GM12878 (cell line): ENCODE measurements around the gene PSMD1. TPM values are rescaled to one million over a fixed set of nuclear protein-coding genes. Genes with fewer than 3 reads are reported as not detected.

Experiments used
- ATAC-seq: fragments of 200-7000 bp; cut with Tn5 transposase; 3 replicates; pipeline ENCODE4 v1.9.1; 2020; ENCODE audit warnings: mild to moderate bottlenecking, moderate library complexity
- BruUV-seq: library from RNA; stranded (reverse); fragments of 400-500 nt; replicated peaks from 2 replicates; lab custom pipeline; 2021; lab: Mats Ljungman, UMichigan
- CTCF ChIA-PET: fragments of 300-600 bp; sonication (Branson Sonifier 250); formaldehyde crosslinking; extraction: SDS; loops from one replicate; lab custom pipeline; 2021; ENCODE audit warnings: inconsistent platforms; lab: Yijun Ruan, JAX
- POLR2A ChIA-PET: fragments of 350-600 bp; formaldehyde crosslinking; extraction: SDS; loops from one replicate; lab custom pipeline; 2021; ENCODE audit warnings: inconsistent platforms; lab: Charles Lee
- RAD21 ChIA-PET: fragments of 300-600 bp; sonication (Branson Sonifier 250); formaldehyde crosslinking; loops from one replicate; lab custom pipeline; 2023; ENCODE audit warnings: antibody characterized with exemption; ENCODE audit not compliant: unreplicated experiment; lab: Charles Lee
- SMC1A ChIA-PET: fragments of 300-600 bp; sonication (Branson Sonifier 250); formaldehyde crosslinking; loops from one replicate; lab custom pipeline; 2023; ENCODE audit not compliant: unreplicated experiment, uncharacterized antibody; lab: Charles Lee
- DNase-seq: peaks from one replicate; pipeline ENCODE4 v3.0.0-alpha.2; 2011; ENCODE audit warnings: low read depth, low spot score
- FAIRE-seq: peaks from 3 replicates; lab custom pipeline; 2011; peaks lifted over from hg19 to GRCh38; lab: Jason Lieb, UNC
- H2AFZ ChIP-seq: 2 replicates; pipeline ENCODE4 v1.6.0; 2011; ENCODE audit warnings: low read depth, low read length, control low read depth; ENCODE audit not compliant: control insufficient read depth
- H3K27ac ChIP-seq: 2 replicates; pipeline ENCODE4 v1.5.1; 2011; ENCODE audit warnings: control low read depth; ENCODE audit not compliant: control insufficient read depth, insufficient read depth
- H3K27me3 ChIP-seq, 2 experiments: replicated peaks in 1 of 2; 2 replicates each; pipeline versions ENCODE4 v1.6.0 to v1.6.1; 2011; ENCODE audit warnings: low read length in 1 of 2; ENCODE audit not compliant: control insufficient read depth in 2 of 2, insufficient read depth in 2 of 2
- H3K36me3 ChIP-seq, 2 experiments: 2 replicates each; pipeline ENCODE4 v1.5.1; 2011; ENCODE audit warnings: low read length in 1 of 2; ENCODE audit not compliant: control insufficient read depth in 2 of 2, insufficient read depth in 2 of 2
- H3K4me1 ChIP-seq: 2 replicates; pipeline ENCODE4 v1.6.1; 2011; ENCODE audit warnings: mild to moderate bottlenecking, low read length, moderate library complexity, mixed read lengths; ENCODE audit not compliant: control insufficient read depth, insufficient read depth
- H3K4me2 ChIP-seq: 2 replicates; pipeline ENCODE4 v1.6.0; 2011; ENCODE audit warnings: control low read depth; ENCODE audit not compliant: control insufficient read depth, insufficient read depth
- H3K4me3 ChIP-seq: fragments of 200-600 bp; sonication (generic); 2 replicates; pipeline ENCODE4 v1.5.1; 2016
- H3K79me2 ChIP-seq: 2 replicates; pipeline ENCODE4 v1.6.0; 2011; ENCODE audit warnings: low read length; ENCODE audit not compliant: control insufficient read depth, insufficient read depth
- H3K9ac ChIP-seq: 2 replicates; pipeline ENCODE4 v1.8.0; 2011; ENCODE audit warnings: low read length, control low read depth, mixed read lengths; ENCODE audit not compliant: control insufficient read depth, insufficient read depth
- H3K9me3 ChIP-seq: replicated peaks from 3 replicates; pipeline ENCODE4 v1.5.1; 2011; ENCODE audit warnings: mild to moderate bottlenecking, low read length; ENCODE audit not compliant: control insufficient read depth, insufficient read depth
- H4K20me1 ChIP-seq: 2 replicates; pipeline ENCODE4 v1.6.0; 2011; ENCODE audit not compliant: control insufficient read depth, insufficient read depth
- CHD4 ChIP-seq: fragments of 200-600 bp; sonication (generic); IDR thresholded peaks from 2 replicates; pipeline ENCODE4 v1.6.1; 2016; ENCODE audit warnings: mild to moderate bottlenecking
- HDAC6 ChIP-seq: fragments of 200-600 bp; sonication (generic); IDR thresholded peaks from one replicate; pipeline ENCODE4 v1.8.0; 2017; ENCODE audit warnings: antibody characterized with exemption; ENCODE audit not compliant: unreplicated experiment
- IKZF1 ChIP-seq: fragments of 450-650 bp; conservative IDR thresholded peaks from 2 replicates; pipeline ENCODE4 v1.6.1; 2017; ENCODE audit warnings: antibody characterized with exemption, mild to moderate bottlenecking
- RB1 ChIP-seq: fragments of 450-650 bp; formaldehyde crosslinking; IDR thresholded peaks from 2 replicates; pipeline ENCODE4 v1.6.1; 2017; ENCODE audit warnings: mild to moderate bottlenecking, borderline replicate concordance
- SMAD5 ChIP-seq: IDR thresholded peaks from 2 replicates; pipeline ENCODE4 v1.6.1; 2016; ENCODE audit warnings: antibody characterized with exemption, low read depth
- SREBF2 ChIP-seq: IDR thresholded peaks from 2 replicates; pipeline ENCODE4 v1.6.1; 2012; ENCODE audit warnings: mild to moderate bottlenecking, low read length
- STAT3 ChIP-seq: IDR thresholded peaks from 2 replicates; pipeline ENCODE4 v1.6.1; 2011; ENCODE audit warnings: low read depth, low read length, improper control_type of control experiment
- WGBS: methylation state at CpG from one replicate; pipeline ENCODE4 v1.1.6; 2016; ENCODE audit warnings: low lambda C conversion rate; ENCODE audit not compliant: insufficient replicate concordance, insufficient coverage; ENCODE audit errors: missing lambda C conversion rate; 5-methylcytosine and 5-hydroxymethylcytosine counted together
- in situ Hi-C: fragments of 300-500 bp; cut with MboI; formaldehyde crosslinking; loops from 9 replicates; pipeline ENCODE4 v1.14.3; 2018; ENCODE audit warnings: mixed read lengths
- intact Hi-C: fragments of 100-400 bp; cut with micrococcal nuclease; formaldehyde crosslinking; loops from one replicate; pipeline ENCODE4 v1.14.2; 2022; ENCODE audit not compliant: unreplicated experiment
- polyA plus RNA-seq, 11 experiments: library from polyadenylated mRNA; depleted of rRNA in 4 of 11; unstranded in 6 of 11; stranded (reverse) in 5 of 11; fragments of >200 nt; fragmentation: Nextera tagmentation in 4 of 11; fragmentation: Illumina TruSeq in 1 of 11; extraction: Ambion mirVana in 4 of 11; extraction: Trizol in 1 of 11; gene quantifications; 1 replicate in 1 of 11; 2 replicates in 10 of 11; pipeline versions ENCODE4 v1.2.1 to v1.2.3, GENCODE V29; 2011 to 2016; ENCODE audit warnings: inconsistent platforms in 2 of 11, missing spikeins in 2 of 11, low read depth in 1 of 11
- total RNA-seq, 4 experiments: library from RNA; depleted of rRNA in 3 of 4; stranded (reverse); fragments of >200 nt in 3 of 4; fragmentation: Illumina TruSeq in 1 of 4; extraction: Trizol in 1 of 4; gene quantifications; 2 replicates each; pipeline versions ENCODE4 v1.2.1 to v1.2.3, GENCODE V29; 2013 to 2021
- TF ChIP-seq, protein P1 (sequence below): fragments of 450-650 bp; IDR thresholded peaks from 2 replicates; pipeline ENCODE4 v1.6.1; 2017; ENCODE audit warnings: low read depth, mild to moderate bottlenecking, moderate library complexity
- TF ChIP-seq, protein P2 (sequence below): fragments of 450-650 bp; IDR thresholded peaks from 2 replicates; pipeline ENCODE4 v1.6.1; 2017; ENCODE audit warnings: mild to moderate bottlenecking, moderate library complexity

The PSMD1 gene
- total and polyA plus RNA-seq, 10 of the 15 experiments (the other 5 are each of a cell fraction or from before 2014, with no cell fraction given): 87.4 to 220 (median 139) TPM

DNA sequence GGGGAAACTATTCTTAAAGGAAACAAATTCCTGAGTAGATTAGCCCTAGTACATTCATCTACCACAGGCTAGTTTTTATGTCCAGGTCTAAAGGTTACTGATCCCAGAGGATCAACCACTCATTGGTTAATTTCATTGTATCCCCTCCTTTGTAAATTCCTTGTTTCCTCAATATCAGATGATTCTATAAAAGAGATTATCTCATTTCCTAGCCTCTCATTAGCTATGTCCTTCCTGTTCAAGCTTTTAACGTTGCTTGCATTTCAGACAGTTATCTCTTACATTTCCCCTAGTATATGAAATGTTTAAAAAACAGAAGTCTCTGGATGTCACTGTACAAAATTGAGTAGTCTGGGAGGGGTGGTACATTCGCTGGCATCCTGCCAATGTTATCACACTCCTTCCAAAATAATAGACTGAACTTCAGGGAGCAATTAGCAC, 117.6 kb downstream of the PSMD1 start:
- H4K20me1 ChIP-seq: no peaks in the 10 kb centered on the region
- TF ChIP-seq, protein P1, sequence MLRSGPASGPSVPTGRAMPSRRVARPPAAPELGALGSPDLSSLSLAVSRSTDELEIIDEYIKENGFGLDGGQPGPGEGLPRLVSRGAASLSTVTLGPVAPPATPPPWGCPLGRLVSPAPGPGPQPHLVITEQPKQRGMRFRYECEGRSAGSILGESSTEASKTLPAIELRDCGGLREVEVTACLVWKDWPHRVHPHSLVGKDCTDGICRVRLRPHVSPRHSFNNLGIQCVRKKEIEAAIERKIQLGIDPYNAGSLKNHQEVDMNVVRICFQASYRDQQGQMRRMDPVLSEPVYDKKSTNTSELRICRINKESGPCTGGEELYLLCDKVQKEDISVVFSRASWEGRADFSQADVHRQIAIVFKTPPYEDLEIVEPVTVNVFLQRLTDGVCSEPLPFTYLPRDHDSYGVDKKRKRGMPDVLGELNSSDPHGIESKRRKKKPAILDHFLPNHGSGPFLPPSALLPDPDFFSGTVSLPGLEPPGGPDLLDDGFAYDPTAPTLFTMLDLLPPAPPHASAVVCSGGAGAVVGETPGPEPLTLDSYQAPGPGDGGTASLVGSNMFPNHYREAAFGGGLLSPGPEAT: no peak
- TF ChIP-seq SMAD5 (no peak), IKZF1 (no peak), STAT3 (no peak), SREBF2 (no peak), RB1 (no peak), HDAC6 (no peak), CHD4 (no peak)
- TF ChIP-seq, protein P2, sequence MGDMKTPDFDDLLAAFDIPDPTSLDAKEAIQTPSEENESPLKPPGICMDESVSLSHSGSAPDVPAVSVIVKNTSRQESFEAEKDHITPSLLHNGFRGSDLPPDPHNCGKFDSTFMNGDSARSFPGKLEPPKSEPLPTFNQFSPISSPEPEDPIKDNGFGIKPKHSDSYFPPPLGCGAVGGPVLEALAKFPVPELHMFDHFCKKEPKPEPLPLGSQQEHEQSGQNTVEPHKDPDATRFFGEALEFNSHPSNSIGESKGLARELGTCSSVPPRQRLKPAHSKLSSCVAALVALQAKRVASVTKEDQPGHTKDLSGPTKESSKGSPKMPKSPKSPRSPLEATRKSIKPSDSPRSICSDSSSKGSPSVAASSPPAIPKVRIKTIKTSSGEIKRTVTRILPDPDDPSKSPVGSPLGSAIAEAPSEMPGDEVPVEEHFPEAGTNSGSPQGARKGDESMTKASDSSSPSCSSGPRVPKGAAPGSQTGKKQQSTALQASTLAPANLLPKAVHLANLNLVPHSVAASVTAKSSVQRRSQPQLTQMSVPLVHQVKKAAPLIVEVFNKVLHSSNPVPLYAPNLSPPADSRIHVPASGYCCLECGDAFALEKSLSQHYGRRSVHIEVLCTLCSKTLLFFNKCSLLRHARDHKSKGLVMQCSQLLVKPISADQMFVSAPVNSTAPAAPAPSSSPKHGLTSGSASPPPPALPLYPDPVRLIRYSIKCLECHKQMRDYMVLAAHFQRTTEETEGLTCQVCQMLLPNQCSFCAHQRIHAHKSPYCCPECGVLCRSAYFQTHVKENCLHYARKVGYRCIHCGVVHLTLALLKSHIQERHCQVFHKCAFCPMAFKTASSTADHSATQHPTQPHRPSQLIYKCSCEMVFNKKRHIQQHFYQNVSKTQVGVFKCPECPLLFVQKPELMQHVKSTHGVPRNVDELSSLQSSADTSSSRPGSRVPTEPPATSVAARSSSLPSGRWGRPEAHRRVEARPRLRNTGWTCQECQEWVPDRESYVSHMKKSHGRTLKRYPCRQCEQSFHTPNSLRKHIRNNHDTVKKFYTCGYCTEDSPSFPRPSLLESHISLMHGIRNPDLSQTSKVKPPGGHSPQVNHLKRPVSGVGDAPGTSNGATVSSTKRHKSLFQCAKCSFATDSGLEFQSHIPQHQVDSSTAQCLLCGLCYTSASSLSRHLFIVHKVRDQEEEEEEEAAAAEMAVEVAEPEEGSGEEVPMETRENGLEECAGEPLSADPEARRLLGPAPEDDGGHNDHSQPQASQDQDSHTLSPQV: no peak
- TF ChIP-seq, all 136 proteins: peak for 0
- 72% methylated on average over 2 of the region's 2 CpGs for WGBS
- CTCF ChIA-PET: interaction anchor here (0.6 to 1.1 kb wide), 4 partner anchors 9 to 63 kb away, joined by 3 read pairs; no protein-coding TSS in a partner anchor
- Histone ChIP-seq H3K4me1 (peaks cover 18% of the 10 kb centered on the region), H3K36me3 (peaks cover 5 to 13% of the 10 kb centered on the region in 2 experiments), H3K9ac (no peak overlapping the region), H3K4me3 (no peak overlapping the region), H3K4me2 (no peak overlapping the region), H3K79me2 (no peaks in the 10 kb centered on the region), H3K27ac (no peak overlapping the region), H3K9me3 (no peaks in the 10 kb centered on the region), H2AFZ (no peak overlapping the region), H3K27me3 (no peaks in the 10 kb centered on the region)
- intact Hi-C loops (no loop called here), in situ Hi-C loops (no loop called here)
- BruUV-seq: no TSS peak
- SMC1A ChIA-PET: interaction anchor here (0.8 to 1.9 kb wide), 5 partner anchors 8 to 72 kb away, joined by 3 to 6 read pairs (median 3); no protein-coding TSS in a partner anchor
- ATAC-seq: no peak
- no peak for FAIRE-seq
- POLR2A ChIA-PET: interaction anchor here (0.6 kb wide), 1 partner anchor 35 kb away, joined by 5 read pairs; no protein-coding TSS in a partner anchor
- no peak for DNase-seq
- RAD21 ChIA-PET: interaction anchor here (1.0 kb wide), 1 partner anchor 13 kb away, joined by 4 read pairs; no protein-coding TSS in a partner anchor
